Subcutaneous adipose tissue (tissue), 4 donors: Measurements from ENCODE around the gene KCNK7. TPM values are rescaled to one million over a fixed set of nuclear protein-coding genes. Genes with fewer than 3 reads are reported as not detected.

Experiments
- CTCF ChIP-seq: fragments of 450-650 bp; IDR thresholded peaks from one replicate; pipeline ENCODE4 v1.5.1; 2016; ENCODE audit warnings: low read depth, mild to moderate bottlenecking, control low read depth, antibody characterized with exemption, moderate library complexity
- small RNA-seq: library from RNA; depleted of rRNA; stranded (forward); fragments of <200 nt; gene quantifications from one replicate; pipeline ENCODE3, GENCODE V24; 2016
- total RNA-seq, 4 donors: library from RNA; depleted of rRNA; stranded (reverse); fragments of >200 nt; gene quantifications; one replicate each; pipeline ENCODE4 v1.1.0, GENCODE V29; 2016

Gene KCNK7
- total RNA-seq, 4 donors from 2014 or later: 0.57 TPM; not detected in 3

DNA sequence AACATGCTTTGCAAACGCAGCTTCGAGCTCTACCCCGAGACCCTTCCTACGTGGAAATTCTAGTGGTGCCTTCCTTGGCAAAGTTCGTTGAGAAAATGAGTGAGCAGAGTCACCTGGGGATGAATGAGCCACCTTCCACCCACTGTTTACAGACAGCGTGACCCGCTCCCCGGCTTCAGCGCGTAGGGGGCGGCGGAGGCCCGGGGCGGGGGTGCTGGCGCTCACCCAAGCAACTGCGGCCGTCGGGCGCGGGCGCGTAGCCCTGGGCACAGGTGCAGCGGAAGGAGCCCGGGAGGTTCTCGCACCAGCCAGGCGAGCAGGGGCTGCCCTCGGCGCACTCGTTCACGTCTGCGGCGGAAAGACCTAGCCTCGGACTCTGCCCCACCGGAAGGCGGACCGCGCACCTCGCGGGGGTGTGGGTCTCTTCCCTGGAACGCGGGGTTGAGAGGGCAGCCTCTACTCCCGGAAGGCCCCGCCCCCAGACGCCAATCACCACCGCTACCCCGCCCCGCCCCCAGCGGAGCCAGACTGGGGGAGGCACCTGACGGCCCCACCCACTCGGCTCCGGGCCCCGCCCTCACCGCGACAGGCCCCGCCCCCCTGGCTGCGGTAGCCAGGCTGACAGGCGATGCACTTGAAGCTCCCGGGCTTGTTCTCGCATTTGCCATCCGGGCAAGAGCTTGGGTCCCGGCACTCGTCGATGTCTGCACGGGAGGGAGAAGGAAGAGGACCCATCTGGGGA is 49.2 kb downstream of the KCNK7 start:
- TF ChIP-seq CTCF: no peak

DNA sequence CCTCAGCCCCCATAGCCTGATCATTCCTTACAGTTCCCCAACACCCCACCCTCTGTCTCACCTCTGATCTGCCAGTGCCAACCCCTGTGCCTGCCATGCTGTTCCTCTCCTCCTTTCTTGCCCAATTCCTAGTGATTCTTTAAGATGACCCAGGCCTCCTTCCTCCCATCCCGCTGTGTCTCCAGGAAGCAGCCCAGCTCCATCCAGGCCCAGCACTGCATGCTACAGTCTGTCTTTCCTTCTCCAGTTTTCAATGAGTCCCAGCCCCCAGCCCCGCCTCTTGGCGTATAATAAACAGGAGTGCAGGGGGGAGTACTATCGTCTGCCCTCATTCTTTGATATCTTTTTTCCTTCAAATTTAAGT is 49.8 kb downstream of the KCNK7 start:
- no peak for TF ChIP-seq CTCF

Small RNA genes within 50 kb of the gene (small RNA-seq; reads per million reads assigned to genes)
- gene AP001362.1 (not detected), gene MIR4690 (not detected)

Other genes starting within 250 kb of the KCNK7 start
- gene TIGD3, start 241.0 kb downstream of the KCNK7 start, total RNA-seq: not detected
- 1 to 10 TPM in 3 of 4 donors, under 1 TPM in 1; 0.82 to 7.3 (median 6.8) TPM for gene SLC25A45, start 213.2 kb downstream of the KCNK7 start, total RNA-seq
- gene FRMD8, start 209.2 kb downstream of the KCNK7 start, total RNA-seq: 10 to 100 TPM; 32.5 to 44.7 (median 40.3) TPM
- 100 to 1,000 TPM; 537 to 773 (median 608) TPM for gene NEAT1, start 173.0 kb downstream of the KCNK7 start, total RNA-seq
- gene MALAT1, start 96.8 kb downstream of the KCNK7 start, total RNA-seq: over 10,000 TPM; 16,732 to 21,734 (median 18,618) TPM
- 10 to 100 TPM; 63.1 to 85.3 (median 67.0) TPM for gene SCYL1, start 70.7 kb downstream of the KCNK7 start, total RNA-seq
- gene LTBP3, start 37.4 kb downstream of the KCNK7 start, total RNA-seq: 10 to 100 TPM; 24.8 to 81.3 (median 77.3) TPM
- gene ZNRD2, start 25.3 kb downstream of the KCNK7 start, total RNA-seq: 10 to 100 TPM; 24.2 to 66.2 (median 35.1) TPM
- gene FAM89B, start 23.3 kb downstream of the KCNK7 start, total RNA-seq: 10 to 100 TPM; 15.2 to 48.8 (median 31.0) TPM
- gene EHBP1L1, start 19.7 kb downstream of the KCNK7 start, total RNA-seq: 10 to 100 TPM; 27.1 to 79.5 (median 45.7) TPM
- 10 to 100 TPM; 25.2 to 58.6 (median 28.8) TPM for gene MAP3K11, start 18.4 kb upstream of the KCNK7 start, total RNA-seq
- 10 to 100 TPM; 10.3 to 25.2 (median 11.2) TPM for gene PCNX3, start 20.0 kb upstream of the KCNK7 start, total RNA-seq
- 10 to 100 TPM; 19.8 to 42.8 (median 22.9) TPM for gene SIPA1, start 42.3 kb upstream of the KCNK7 start, total RNA-seq
- 10 to 100 TPM; 31.5 to 65.7 (median 34.6) TPM for gene RELA, start 67.1 kb upstream of the KCNK7 start, total RNA-seq
- 10 to 100 TPM; 39.3 to 54.2 (median 49.0) TPM for gene KAT5, start 116.5 kb upstream of the KCNK7 start, total RNA-seq
- gene RNASEH2C, start 125.0 kb upstream of the KCNK7 start, total RNA-seq: 100 to 1,000 TPM in 2 of 4 donors, 10 to 100 TPM in 2; 41.6 to 101 (median 97.7) TPM
- gene AP5B1, start 185.2 kb upstream of the KCNK7 start, total RNA-seq: 10 to 100 TPM in 3 of 4 donors, 1 to 10 TPM in 1; 7.0 to 30.0 (median 14.6) TPM
- under 1 TPM in 2 of 4 donors, not detected in 2; 0.34 to 0.44 TPM for gene OVOL1, start 191.3 kb upstream of the KCNK7 start, total RNA-seq
- under 1 TPM in 1 of 4 donors, not detected in 3; 0.85 TPM for gene SNX32, start 238.2 kb upstream of the KCNK7 start, total RNA-seq